ENCODE data around the gene IL6ST.

The IL6ST gene

GRCh38 chr5:55919625-55920024 lies 75.1 kb downstream of the IL6ST start:
- no peak overlapping the region for H3K4me3 ChIP-seq (replicated peaks in 1 of 2; ENCODE audit: low read depth in 2 of 2, low read length in 2 of 2)
- TF ChIP-seq CTCF (IDR thresholded peaks at IDR 0.05; ENCODE audit: low read depth, low read length): no peak
- no peak for DNase-seq (ENCODE audit: low read depth in 2 of 2)

GRCh38 chr5:55918087-55919035 lies 76.4 kb downstream of the IL6ST start:
- H3K4me3 ChIP-seq (replicated peaks in 1 of 2; ENCODE audit: low read depth in 2 of 2, low read length in 2 of 2): no peak overlapping the region
- no peak for DNase-seq (ENCODE audit: low read depth in 2 of 2)
- no peak for TF ChIP-seq CTCF (IDR thresholded peaks at IDR 0.05; ENCODE audit: low read depth, low read length)

GRCh38 chr5:55917402-55918086 lies 77.2 kb downstream of the IL6ST start:
- DNase-seq (ENCODE audit: low read depth in 2 of 2): no peak

GRCh38 chr5:55916986-55917385 lies 77.8 kb downstream of the IL6ST start:
- no peak for TF ChIP-seq CTCF (IDR thresholded peaks at IDR 0.05; ENCODE audit: low read depth, low read length)

More at GRCh38 chr5:55917402-55918086, 77.2 kb downstream of the IL6ST start:
- TF ChIP-seq CTCF (IDR thresholded peaks at IDR 0.05; ENCODE audit: low read depth, low read length): no peak
- no peak overlapping the region for H3K4me3 ChIP-seq (replicated peaks in 1 of 2; ENCODE audit: low read depth in 2 of 2, low read length in 2 of 2)

GRCh38 chr5:55915783-55916182 lies 79.0 kb downstream of the IL6ST start:
- H3K4me3 ChIP-seq (replicated peaks in 1 of 2; ENCODE audit: low read depth in 2 of 2, low read length in 2 of 2): no peak overlapping the region
- TF ChIP-seq CTCF (IDR thresholded peaks at IDR 0.05; ENCODE audit: low read depth, low read length): no peak
- DNase-seq (ENCODE audit: low read depth in 2 of 2): no peak

More at GRCh38 chr5:55916986-55917385, 77.8 kb downstream of the IL6ST start:
- DNase-seq (ENCODE audit: low read depth in 2 of 2): no peak
- no peak overlapping the region for H3K4me3 ChIP-seq (replicated peaks in 1 of 2; ENCODE audit: low read depth in 2 of 2, low read length in 2 of 2)

- no peak overlapping the region for H3K4me3 ChIP-seq (replicated peaks in 1 of 2; ENCODE audit: low read depth in 2 of 2, low read length in 2 of 2)
- no peak for DNase-seq (ENCODE audit: low read depth in 2 of 2)
- no peak for TF ChIP-seq CTCF (IDR thresholded peaks at IDR 0.05; ENCODE audit: low read depth, low read length)
Observed at GRCh38 chr5:55914971-55915370, 79.8 kb downstream of the IL6ST start.
